GM03348 (cell line): ENCODE data around the gene FXR1.
"Not testable (repeated sequence)": the region's sequence is repeated elsewhere in the genome, so short reads cannot be mapped to it uniquely, and the experiment has no call there.

Experiments used
- DNase-seq: peaks from one replicate; pipeline ENCODE4 v3.0.0; 2012; ENCODE audit warnings: low spot score

FXR1 gene

DNA sequence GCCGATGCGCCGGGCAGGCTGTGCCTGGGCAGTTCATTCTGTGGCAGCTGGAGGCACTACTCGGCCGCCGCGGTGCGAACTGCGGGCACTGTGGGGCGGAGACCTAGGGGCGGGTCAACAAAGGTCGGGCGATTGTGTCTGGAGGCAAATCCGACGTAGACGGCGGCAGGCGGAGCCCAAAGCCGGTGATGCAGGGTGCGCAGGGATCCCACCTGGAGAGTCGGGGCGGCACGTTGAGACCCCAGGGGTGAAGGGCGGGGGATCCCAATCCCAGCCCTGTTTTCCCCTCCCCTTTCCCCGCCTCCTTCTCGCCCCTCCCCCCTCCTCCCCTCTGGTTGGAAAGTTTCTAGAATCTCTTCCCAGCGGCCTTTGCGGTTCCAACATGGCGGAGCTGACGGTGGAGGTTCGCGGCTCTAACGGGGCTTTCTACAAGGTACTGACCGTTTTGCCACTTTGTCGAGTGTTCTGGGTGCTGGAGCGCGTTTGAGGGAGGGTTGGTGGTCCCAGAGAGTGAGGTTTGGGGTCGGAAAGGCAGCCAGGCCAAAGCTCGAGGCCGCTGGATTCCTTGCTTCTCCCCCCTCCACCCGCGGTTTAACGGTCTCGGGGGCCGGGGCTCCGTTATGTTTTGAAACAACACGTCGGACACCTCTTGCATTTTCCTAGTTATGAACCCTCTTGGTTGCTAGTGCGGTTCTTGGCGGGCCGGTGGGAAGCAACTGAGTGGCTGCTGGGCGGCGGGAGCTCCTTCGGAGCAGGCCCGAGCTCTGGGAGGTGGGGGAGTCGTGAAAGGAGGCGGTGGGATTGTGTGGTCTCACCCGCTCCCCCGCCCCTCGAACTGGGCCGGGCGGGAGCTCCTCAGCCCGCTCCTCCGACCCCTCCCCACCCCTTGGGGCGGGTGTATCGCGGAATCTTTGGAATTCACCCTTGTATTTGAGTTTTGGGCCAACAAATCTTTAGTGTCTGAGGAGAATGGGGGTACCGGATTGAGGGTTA is at the start of gene FXR1:
Gene FXR1, plus strand, starts transcription at position 367 of the 993 bp plus-strand sequence. Its CDS starts 16 bp downstream, at position 383.
- peak; percentile 93 for DNase-seq

- peak; percentile 51 for DNase-seq
Measured at GRCh38 chr3:180870008-180870699, 42.3 kb upstream of the FXR1 start.

- DNase-seq: peak; percentile 47
Measured at GRCh38 chr3:180871901-180872300, 40.6 kb upstream of the FXR1 start.

- not testable (repeated sequence) for DNase-seq
Measured at GRCh38 chr3:180872430-180872829, 40.0 kb upstream of the FXR1 start.

DNA sequence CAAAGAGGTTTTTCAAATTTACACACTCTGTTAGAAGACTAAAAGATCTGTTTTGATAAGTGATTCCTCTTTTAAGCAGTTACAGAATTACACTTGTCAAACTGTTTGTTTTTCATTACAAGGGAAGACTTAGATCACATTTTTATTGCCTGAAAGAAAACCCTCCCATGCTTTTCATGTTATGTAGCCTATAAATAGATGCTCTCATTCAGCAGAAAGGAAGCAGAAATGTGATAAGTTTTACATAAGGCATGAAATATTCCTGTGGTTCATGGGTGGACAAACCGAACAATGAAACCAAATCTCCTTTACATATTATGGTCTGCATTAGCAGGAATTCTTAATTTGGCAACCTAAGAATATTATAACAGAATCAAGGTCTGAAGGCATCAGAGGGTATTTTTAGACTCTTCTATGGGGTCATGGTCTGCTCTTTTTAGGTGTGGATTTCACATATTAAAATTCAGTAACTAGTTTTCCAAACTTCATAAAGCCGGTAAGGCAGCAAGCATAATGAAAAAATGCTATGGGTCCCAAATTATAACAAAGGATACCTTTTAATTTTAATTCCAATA is 37.3 kb upstream of the FXR1 start:
- no peak for DNase-seq

GRCh38 chr3:180881065-180881801 is 31.2 kb upstream of the FXR1 start:
- no peak for DNase-seq

DNA sequence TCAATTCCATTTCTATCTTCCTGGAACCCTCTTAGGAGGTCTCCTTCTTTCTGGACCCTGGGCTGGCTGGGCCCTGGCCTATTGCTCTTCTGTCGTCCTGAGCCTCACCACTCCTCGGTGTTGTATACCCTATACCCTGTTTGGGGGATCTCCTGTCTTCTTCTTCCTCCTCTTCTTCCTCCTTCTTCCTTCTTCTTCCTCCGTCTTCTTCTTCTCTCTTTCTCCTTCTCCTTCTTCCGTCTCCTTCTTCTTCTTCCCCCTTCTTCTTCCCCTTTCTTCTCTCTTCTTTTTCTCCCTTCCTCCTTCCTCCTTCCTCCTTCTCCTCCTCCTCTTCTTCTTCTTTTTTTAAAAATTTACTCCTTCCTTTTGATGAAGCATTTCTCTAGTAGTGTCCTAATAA is 30.4 kb upstream of the FXR1 start:
- DNase-seq: no peak

GRCh38 chr3:180888992-180889560 is 23.4 kb upstream of the FXR1 start:
- DNase-seq: no peak

- DNase-seq: no peak
Measured at GRCh38 chr3:180898572-180898971, 13.9 kb upstream of the FXR1 start.

GRCh38 chr3:180909369-180910127 is 2.9 kb upstream of the FXR1 start:
- no peak for DNase-seq

GRCh38 chr3:180910823-180911222 is 1.6 kb upstream of the FXR1 start:
- no peak for DNase-seq

DNA sequence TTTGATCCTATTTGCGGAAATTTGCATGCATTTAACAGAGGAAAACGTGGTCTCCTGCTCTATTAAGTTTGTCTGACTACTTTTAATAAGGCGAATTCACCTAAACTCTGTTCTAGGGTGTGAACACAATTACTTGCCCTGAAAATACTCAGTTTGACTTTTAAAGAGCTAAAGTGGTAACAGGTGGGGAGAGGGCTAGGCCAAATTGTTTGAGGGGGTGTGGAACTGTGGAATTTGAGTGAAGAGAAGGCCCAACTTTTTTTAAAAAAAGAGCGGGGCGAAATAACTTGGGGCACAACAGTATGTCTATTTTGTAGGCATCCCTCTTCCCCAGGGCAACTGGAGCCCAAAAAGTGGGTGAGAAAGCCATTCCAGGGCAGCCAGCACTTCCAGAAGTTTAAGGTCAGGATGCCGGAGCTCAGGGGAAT is 580 bp upstream of the FXR1 start:
- DNase-seq: no peak

DNA sequence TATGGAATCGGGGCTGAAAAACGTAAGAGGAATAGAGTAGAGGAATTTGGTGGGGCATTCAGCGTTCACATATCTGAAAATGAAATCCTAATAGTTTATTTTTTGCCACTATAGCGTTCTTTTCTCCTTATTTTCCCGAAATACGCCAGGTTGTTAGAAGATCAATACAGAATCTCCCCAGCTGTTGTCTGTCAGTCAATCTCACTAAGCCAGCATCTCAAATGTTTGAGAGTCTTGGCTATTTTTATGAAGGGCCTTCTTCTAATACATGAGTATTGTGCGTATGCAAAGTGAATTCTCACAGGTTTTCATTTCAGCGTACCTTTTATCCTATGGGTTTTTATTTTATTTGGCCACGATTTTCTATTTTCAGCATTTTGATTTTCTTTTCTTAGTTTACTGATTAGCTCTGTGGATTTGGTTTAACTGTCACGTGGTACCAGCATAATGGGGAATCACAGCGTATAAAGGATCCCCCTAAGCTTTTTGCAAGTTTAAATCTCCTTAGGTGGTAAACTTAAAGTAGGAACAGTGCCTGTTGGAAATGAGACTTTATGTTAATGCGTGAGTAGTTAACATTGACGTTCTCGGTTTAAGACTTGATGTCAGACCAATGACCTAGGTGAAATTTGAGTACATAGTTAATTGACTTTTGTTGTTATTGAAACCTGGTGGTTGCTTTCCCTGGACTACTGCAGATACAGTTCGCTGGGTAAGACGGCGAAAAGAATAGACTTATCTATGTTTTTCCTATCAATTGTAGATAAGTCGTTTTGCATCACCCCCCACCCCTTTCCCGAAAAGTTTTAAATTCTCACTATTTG is 1.3 kb downstream of the FXR1 start:
- no peak for DNase-seq

DNA sequence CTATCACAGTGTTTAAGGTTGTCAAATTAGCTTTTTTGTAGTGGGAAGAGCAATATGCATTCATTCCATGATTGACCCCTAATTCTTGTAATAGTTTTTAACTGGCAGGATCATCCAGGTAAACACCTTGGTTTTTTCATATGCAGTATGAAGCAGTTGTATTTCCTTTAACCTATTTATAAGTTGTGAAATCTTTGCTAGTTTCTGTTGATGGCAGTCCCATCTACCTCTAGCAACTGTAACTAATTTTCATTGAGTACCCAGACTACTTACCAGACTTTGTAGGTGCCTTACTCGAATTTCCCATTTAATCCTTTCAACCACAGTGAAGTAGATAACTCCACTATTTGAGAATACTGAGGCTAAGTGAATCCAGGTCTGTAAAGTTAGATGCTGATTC is 6.1 kb downstream of the FXR1 start:
- DNase-seq: no peak

GRCh38 chr3:180922242-180922641 is 9.8 kb downstream of the FXR1 start:
- DNase-seq: no peak

GRCh38 chr3:180923561-180923960 is 11.1 kb downstream of the FXR1 start:
- DNase-seq: no peak

DNA sequence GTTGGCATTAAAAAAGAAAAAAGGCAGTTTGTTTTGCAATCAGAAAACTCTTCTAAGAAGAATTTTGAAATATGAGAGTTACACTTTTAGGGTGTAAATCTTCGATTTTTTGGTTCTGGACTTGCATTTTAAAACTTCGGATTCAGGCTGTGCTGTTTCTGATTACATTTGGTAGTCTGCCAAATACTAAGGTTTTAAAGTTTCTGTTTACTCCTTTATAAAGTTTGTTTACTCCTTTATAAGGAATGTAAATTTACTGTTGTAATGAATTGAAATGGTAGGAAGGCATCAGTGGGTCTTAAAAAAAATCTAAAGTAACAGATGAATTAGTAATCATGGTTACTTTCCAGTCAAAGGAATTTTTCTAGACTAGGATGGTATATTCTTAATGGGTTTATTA is 14.1 kb downstream of the FXR1 start:
- DNase-seq: no peak

DNA sequence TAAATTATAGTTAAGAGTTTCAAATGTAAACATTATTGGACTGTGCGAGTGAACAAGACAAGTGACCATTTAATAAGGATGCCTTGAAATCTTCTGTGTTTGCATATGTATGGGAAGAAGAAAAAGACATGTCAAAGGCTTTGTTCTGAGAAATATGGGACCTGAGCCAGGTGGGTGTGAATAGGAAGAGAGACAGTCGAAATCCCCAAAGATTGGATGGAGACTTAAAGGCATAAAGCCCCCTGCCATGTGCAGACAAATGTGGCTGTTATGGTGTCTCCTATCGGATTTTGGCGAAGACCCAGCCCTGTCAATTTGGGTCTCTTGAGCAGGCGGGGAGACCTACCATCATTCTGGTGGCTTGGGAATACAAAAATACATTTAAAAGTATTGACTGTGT is 16.9 kb downstream of the FXR1 start:
- DNase-seq: no peak

DNA sequence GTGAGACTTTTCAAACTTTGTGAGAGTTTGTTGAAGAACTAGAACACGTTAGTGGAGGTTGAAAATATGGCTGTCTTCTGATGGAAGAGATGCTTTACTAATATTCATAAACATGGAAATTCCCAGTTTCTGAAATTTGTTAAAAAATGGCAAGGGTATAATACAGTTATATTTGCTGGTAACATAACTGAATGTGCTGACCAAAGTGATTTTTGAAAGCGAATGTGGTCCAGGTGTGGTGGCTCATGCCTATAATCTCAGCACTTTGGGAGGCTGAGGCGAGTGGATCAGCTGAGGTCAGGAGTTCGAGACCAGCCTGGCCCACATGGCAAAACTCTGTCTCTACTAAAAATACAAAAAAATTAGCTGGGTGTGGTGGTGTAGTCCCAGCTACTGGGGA is 18.1 kb downstream of the FXR1 start:
- DNase-seq: no peak

GRCh38 chr3:180932819-180933218 is 20.3 kb downstream of the FXR1 start:
- DNase-seq: no peak
